Measurements from ENCODE around the gene PRR14L.
"Not testable (repeated sequence)": the region's sequence is repeated elsewhere in the genome, so short reads cannot be mapped to it uniquely, and the experiment has no call there.

Gene PRR14L

DNA sequence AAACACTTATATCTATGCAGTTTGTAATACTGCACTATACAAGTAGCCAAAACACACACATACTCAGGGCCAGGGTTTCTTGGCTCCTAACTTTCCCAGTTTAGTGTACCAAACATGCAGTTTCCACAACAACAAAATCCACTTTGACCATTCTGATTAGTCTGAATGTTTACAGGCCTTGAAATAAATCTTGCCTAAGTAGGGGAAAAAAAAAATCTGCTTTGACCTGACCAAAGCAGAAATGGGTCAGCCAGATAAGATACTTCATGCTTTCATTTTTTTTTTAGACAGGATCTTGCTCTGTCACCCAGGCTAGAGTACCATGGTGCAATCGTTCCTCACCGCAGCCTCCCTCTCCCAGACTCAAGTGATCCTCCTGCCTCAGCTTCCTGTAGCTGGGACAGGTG lies 10.1 kb downstream of the PRR14L start:
- no peak for FAIRE-seq

DNA sequence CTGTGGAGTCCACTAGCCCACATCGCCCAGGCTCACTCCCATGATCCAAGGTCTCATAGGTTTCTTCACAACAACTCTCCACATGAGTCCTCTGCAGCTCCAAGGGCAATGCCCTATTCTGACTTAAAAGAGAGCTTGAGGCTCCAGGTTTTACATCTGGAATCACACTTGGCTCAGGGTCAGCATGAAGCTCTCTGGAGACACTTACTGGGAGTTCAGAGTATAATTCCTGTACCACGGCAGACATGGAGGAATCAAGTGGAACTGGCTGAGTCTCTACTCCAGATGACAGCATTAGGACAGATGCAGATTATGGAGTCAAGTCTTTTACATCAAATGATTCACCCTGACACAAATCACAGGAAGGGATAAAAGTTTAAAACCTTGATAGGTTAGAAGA lies 11.4 kb downstream of the PRR14L start:
- no peak for FAIRE-seq

DNA sequence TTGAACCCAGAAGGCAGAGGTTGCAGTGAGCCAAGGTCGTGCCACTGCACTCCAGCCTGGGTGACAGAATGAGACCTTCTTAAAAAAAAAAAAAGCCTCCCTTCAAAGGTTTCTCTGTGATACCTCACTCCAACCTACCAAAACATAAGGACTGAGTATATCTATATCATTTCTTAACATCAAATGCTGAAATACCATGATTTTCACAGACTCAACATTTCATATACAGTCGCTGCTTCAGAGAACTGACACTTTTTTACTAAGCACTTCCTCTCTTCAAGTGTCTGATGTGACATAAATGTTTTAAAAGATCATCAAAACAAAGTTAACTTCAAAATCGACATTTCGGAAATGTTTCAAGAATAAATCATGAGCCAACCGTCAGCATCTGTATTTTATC lies 12.0 kb downstream of the PRR14L start:
- no peak for FAIRE-seq

DNA sequence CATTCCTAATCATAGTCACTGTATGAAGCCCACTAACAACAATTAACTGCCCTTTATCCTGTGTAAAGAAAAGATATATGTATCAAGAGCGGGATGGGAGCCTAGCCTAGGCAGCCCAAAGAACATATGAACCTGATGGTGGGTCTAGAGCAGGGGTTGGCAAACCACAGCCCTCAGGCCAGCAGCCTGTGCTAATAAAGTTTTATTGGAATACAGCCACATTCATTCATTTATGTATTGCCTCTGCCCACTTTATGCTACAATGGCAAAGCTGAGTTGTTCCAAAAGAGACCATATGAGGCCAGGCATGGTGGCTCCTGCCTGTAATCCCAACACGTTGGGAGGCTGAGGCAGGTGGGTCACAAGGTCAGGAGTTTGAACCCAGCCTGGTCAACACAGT lies 13.5 kb downstream of the PRR14L start:
- FAIRE-seq: no peak

DNA sequence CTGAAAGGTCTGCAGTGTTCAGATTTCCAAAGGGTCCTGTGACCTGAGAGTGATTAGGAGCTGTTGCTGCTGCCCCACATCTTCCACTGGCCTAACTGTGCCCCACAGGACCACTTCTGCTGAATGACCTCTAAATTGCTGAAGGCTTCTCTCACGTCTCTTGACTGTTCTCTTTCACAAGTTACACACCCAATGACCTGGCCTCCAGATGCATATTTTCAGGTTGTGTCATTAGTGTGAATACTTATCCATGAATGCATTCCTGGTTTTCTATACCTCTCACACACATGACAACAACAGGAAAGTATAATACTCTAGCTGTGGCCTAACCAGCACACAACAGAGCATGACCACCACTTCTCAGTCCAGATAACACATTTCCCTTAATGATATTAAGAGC lies 15.4 kb downstream of the PRR14L start:
- FAIRE-seq: no peak

DNA sequence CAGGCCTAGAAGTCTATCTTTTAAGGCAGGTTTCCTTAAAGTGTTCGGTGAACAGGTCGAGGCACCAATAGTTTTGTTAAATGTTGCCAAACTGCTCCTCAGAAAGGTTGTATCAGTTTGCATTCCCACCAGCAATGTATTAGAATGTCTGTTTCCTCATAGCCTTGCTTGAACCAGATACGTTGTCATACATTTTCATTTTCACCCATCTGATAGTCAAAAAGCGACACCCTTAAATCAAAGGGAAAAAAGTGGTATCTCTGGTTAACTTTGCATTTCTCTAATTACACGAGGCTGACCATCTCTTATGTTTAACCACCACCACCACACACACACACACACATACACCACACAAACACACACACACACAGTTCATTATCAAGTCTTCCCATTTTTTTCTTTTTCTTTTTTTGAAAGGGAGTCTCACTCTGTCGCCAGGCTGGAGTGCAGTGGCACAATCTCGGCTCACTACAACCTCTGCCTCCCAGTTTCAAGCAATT lies 16.3 kb downstream of the PRR14L start:
- no peak for FAIRE-seq

DNA sequence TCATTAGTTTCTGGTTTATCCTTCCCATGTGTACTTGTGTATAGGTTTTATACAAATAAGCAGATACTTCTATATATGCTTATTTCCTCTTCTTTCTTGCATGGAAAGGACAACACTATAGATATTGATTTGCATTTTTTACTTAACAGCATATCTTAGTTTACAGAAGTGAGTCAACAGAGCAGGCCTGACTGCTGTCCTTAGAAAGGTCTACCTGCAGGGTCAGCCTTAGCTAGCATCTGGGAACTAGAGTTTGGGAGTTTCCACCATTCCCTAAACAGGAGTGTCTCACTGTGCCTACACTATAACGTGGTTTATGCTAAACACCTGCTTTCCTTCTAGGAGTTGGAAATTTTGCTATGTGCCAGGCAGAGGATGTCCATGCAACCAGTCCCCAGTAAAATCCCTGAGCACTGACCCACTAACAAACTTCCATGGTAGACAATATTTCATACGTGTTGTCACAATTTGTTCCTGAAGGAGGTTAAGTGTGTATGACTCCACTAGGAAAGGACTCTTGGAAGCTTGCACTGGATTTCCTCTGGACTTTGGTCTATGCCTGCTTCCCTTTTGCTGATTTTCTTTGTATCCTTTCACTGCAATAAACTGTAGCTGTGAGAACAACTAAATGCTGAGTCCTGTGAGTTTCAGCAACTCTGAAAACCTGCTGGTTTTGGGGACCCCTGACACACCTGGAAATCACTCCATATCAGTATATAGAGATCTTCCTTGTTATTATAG lies 17.7 kb downstream of the PRR14L start:
- FAIRE-seq: no peak

DNA sequence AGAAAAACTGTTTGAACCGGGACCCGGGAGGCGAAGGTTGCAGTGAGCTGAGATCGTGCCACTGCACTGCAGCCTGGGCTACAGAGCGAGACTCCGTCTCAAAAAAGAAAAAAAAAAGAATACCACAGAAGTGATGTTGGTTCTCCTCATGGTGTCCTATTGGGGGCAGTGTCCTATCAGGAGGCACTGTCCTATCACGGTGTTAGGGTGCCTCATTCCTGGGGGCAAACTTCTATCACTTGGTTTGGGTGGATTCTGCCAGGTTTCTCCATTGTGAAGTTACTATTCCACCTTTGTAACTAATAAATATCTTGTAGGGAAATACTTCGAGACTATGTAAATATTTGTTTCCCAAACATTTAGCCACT lies 19.6 kb downstream of the PRR14L start:
- FAIRE-seq: no peak

DNA sequence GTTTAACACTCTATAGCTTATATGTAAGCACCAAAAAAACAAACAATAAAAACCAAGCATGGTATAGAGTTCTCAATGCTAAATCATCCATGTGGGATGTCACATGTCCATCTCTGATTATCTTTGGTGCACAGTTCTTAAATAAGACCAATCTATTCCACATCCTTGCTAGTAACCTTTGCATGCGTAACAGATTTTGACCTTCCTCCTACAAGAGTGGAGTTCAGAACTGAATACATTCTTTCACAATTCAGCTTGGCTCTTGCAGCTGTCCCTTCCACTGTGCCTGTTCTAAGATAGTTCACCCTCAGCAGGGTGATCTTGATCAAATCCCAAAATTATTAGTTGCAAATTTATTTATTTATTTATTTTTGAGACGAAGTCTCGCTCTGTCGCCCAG lies 21.1 kb downstream of the PRR14L start:
- no peak for FAIRE-seq

DNA sequence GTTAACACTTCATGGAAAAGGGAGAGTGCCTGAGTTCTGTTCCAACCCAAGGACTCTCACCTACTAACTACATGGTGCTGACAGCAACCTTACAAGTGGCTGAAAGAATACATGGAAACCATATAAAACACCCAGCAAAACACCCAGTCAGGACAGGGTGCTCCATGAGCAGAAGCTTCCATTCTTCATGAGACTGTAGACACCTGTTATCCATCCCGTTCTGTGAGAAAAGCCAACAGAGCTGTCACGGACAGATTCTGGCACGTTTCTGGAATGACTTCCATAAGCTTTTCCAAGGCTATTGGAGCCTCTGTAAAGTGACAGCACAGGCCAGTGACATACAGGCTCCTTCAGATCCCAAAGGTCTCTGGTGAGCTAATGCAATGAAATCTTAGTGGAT lies 23.2 kb downstream of the PRR14L start:
- no peak for FAIRE-seq

DNA sequence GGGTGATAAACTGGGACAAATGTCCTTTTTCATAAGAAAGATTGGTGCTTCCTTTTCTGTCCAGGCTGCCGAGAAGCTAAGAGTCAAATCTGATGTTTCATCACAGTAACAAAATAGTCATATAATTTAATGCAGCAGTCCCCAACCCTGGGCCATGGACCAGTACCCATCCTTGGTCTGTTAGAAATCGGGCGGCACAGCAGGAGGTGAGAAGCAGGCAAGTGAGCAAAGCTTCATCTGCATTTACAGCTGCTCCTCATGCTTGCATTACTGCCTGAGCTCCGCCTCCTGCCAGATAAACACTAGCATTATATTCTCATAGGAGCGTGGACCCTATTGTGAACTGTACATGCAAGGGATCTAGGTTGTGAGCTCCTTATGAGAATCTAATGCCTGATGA lies 26.2 kb downstream of the PRR14L start:
- FAIRE-seq: no peak

DNA sequence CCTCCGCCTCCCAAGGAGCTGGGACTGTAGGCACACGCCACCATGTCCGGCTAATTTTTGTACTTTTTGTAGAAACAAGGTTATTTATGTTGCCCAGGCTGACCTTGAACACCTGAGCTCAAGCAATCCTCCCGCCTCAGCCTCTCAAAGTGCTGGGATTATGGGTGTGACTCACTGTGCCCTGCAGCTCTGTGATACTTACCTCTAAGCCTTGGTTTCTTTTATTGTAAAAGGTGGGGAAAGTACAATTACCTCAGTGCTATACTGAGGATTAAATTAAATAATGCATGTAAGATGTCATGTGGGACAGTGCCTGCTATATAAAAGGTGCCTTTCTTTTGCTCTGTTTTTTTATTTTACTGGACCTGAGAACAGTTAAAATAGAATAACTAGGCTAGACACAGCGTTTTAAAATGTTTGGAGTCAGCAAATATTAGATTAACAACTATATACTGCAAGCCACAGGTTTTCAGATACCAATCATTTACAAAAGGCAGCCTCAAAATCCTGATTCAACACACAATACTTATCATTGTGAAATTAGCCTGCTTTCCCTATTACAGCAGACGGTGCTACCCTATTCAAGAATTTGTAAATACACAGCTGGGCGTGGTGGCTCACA lies 30.0 kb downstream of the PRR14L start:
- no peak for FAIRE-seq

DNA sequence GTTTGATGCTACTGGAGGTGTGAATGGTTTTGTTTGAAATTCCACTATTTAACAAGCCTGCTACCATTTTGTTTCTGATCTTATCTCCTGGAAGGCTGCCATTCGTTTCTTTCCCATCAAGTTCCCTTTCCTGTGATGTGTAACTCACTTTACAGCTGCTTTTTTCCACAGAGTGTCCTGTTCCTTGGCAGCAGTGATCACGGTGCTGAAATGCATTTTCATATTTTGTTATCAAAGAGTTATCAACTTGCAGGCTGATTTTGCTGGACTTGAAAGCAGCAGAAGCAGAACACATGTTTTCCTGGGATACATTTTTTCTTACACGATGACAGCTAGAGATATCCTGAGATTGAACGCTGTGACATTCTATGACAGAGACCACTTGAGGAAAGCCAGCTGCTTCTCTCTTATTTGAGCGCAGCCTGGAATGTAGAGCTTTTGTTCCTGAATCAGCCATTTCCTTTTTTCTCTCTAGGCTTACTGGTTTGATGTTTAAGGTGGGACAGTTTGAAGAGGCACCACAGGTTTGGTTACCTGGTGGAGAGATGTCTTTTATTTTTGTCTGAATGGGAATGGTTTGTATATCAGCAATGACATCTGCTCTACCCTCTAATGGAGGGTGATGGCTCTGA lies 34.7 kb downstream of the PRR14L start:
- FAIRE-seq: no peak

DNA sequence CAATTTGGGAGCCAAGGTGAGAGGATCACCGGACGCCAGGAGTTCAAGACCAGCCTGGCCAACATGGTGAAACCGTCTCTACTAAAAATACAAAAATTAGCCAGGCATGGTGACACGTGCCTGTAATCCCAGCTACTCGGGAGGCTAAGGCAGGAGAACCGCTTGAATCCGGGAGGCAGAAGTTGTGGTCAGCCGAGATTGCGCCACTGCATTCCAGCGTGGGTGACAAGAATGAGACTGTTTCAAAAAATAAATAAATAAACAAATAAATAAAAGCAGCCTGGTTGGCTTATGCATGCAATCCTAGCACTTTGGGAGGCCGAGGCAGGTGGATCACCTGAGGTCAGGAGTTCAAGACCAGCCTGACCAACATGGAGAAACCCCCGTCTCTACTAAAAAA lies 38.7 kb downstream of the PRR14L start:
- not testable (repeated sequence) for FAIRE-seq

DNA sequence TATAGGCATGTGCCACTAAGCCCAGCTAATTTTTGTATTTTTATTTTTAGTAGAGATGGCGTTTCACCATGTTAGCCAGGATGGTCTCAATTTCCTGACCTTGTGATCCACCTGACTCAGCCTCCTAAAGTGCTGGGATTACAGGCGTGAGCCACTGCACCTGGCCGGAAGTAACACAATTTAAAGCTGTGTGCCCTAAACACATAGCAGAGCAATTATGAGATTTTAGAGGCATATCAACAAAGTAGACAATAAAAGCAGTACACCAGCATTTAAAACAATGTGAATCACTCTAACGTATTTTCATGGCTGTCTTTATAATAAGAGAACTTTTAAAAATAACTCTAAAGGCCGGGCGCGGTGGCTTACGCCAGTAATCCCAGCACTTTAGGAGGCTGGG lies 42.4 kb downstream of the PRR14L start:
- no peak for FAIRE-seq

DNA sequence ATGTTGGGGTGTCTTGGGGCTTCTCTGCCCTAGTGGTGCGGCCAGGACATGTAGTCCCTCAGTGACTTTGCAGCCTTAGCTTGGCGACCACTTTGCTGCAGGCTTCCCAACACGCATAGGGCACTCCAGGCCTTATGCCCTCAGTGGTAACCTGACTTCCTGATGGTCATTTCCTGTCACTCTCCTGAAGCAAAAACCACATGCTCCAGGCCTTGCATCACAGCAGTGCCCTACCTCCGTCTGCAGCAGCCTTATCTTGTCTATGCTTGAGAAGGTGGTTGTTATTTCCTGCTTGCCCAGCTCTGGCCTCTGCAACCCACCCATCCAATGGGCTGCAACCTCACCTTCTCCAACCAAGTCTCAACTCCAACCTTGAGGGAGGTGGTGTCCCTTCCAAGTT lies 54.5 kb downstream of the PRR14L start:
- no peak for FAIRE-seq

DNA sequence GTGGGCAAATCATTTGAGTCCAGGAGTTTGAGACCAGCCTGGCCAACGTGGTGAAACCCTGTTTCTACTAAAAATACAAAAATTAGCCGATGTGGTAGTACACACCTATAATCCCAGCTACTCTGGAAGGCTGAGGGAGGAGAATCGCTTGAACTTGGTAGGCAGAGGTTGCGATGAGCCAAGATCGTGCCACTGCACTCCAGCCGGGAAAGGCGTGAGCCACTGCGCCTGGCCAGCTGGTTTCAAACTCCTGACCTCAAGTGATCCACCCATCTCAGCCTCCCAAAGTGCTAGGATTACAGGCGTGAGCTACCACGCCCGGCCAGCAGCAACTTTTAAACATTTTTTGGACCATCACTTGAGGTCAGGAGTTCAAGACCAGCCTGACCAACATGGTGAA lies 55.9 kb downstream of the PRR14L start:
- FAIRE-seq: not testable (repeated sequence)

DNA sequence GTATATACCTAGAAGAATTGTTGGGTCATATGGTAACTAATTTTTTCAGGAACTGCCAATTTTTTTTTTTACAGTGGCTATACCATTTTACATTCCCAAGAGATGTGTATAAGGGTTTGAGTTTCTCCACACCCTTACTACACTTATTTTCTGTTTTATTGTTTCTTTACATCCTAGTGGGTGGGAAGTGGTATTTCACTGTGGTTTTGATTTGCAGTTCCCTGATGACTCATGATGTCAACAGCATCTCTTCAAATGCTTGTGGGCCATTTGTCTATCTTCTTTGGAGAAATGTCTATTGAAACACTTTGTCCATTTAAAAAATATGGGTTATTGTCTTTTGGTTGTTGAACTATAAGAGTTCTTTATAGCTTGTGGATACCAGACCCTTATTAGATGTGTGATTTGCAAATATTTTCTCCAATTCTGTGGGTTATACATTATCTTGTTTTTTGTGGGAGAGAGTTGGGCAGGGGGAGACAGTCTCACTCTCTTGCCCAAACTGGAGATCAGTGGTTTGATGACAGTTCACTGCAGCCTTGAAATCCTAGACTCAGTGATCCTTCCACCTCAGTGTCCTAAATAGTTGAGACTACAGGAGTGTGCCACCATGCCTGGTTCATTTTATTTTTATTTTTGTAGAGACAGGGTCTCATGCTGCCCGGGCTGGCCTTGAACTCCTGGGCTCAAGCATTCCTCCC lies 57.6 kb downstream of the PRR14L start:
- FAIRE-seq: no peak

DNA sequence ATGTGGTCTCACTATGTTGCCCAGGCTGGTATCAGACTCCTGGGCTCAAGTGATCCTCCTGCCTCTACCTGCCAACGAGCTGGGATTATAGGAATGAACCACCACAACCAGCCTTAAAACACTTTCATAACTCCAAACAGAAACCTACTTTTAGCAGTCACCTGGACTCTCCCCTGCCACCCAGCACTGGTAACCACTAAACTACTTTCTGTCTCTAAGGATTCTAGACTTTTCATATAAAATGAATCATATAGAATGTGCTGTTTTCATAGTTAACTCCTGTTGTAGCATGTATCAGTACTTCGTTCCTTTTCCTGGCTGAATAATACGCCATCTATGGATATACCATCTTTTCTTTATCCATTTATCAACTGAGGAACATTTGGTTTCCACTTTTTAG lies 58.5 kb downstream of the PRR14L start:
- no peak for FAIRE-seq

DNA sequence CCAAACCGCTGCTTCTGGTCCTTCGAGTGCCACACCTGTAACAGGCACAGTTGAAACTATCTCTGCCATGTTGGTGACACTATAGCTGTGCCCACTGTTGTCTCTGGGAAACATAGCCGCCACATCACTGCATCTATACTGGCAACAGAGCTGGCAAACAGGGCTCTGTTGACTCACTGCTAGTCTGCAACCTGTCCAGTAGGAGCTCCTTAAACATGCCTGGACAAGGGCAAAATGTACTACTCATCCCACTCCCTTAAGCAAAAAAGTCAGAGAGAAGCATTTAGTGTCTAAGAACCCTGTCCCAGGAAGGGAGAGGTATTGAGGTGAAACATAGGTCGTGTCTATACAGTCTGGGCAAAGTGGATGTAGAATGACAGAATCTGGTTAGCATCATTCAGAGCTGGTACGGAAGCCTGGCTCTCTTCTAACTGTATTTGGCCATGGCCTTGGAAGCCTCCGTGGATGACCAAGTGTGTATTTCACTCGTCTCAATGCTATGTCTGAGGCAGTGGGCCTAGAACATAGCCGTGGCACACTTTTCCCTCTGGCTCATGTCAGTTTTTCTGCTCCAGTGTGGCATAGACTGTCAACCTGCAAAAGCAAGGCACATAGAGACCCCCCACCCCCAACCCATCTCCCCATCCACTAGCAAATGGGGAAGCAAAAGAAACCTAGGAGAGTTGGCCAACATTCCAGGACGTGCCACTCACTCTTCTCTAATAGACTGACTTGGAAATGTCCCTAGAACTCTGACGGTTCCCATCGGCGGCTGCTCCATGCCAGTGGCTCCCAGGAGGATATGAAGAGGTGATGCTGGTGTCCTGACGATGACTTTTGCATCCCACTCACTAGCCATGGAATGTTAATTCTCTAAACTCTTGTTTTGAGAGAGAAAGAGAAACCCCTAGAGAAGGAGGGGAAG lies 66.5 kb downstream of the PRR14L start:
- no peak for FAIRE-seq

DNA sequence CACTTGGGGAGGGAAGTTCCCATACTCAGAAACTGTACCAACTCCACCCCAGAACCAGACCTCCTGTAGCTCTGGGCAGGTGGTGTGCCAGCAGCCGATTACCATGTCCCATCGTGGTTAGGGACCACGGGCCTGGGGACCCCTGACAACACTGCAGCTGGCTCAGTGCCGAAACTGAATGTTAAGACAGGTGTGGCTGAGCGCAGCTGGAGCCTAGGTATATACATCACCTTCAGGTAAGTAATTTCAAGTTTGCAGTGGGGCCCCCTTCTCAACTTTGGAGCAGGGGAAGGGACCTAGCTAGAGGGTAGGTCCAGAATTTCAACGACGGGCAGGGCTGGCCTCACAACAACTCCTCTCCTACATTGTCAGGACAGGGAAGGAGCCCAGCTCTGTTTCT lies 67.2 kb downstream of the PRR14L start:
- FAIRE-seq: no peak

All from TTC549 (cell line).